GM18508 (cell line): ENCODE results near the gene LMOD3.

ENCODE experiments used
- ATAC-seq: cut with Tn5 transposase; IDR thresholded peaks from one replicate; pipeline ENCODE4 v1.9.1; 2021; ENCODE audit warnings: moderate number of reproducible peaks; ENCODE audit not compliant: insufficient read depth, unreplicated experiment

LMOD3 gene

DNA sequence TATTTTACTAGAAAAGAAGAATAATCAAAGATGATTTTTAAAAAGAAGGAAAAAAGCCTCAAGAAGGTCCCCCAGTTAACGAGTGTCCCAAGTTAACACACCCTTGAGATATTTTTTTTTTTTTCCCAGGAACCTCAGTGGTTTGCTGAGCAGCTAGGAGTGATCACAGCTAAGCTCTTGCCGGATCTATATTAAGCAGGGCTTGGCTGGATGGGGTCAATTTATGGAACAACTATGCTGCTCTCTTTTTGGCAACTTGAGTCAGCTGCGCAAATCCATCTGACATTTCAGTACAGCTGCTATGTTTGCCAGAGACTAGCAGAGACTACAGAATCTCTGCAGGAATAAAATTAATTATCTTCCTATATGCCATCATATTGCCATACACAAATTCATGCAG is at the start of gene LMOD3:
LMOD3 (minus strand) TSS at position 193 of the 400 bp plus-strand sequence. CDS start 209 bp downstream, outside the sequence.
- ATAC-seq = no peak

DNA sequence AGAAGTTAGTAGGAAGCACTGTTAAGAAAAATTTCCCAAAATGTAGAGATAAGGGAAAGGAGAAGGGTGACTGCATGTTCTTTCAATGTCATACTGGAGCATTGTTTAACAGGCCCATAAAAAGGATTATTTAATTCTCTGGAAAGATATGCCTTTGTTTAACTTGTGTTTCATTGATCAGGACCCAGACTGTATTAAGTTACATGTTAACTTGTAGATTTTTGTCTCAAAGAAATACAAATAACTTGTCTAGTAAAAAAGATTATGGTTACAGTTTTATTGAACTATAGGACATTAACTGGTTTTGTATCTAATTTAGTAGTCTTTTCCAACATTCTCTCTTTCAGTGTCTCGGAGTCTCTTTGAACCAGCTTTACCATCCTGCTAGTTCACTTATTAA is 49.7 kb upstream of the LMOD3 start:
- ATAC-seq = no peak

DNA sequence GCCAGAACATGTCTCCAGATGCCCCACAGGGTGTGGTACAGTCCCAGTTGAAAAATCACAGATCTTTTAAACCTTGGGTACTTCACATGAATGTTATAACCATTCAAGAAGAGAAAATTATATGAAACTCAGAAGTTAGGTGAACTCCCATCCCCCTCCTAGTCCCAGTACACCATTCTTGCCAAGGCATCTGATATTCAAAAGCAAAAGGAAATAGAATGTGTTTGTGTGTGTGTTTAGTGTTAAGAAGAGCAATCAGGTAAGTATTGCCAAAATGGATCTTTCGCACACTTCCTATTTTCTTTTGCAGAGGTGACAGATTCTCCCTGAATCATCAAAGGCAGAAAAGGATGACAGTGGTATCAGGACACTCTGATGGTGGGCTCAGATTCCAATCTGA is 44.1 kb upstream of the LMOD3 start:
- no peak for ATAC-seq

DNA sequence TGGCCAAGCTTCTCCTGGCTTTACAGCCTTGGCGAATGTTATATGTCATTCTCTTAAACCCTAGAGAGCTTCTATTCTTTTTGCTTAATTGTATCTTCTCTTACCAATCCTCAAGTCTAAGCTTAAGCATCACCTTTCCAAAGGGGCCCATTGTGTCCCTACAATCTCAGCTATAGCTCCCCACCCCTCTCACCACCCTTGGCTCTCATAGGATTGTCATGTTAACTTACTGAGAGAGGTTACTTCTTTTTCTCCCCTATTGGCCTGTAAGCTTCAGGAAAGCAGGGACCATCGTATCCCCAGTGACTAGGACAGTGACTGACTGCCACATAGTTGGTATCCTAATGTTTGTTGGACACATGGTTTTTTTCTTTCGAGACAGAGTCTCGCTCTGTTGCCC is 43.3 kb upstream of the LMOD3 start:
- no peak for ATAC-seq

DNA sequence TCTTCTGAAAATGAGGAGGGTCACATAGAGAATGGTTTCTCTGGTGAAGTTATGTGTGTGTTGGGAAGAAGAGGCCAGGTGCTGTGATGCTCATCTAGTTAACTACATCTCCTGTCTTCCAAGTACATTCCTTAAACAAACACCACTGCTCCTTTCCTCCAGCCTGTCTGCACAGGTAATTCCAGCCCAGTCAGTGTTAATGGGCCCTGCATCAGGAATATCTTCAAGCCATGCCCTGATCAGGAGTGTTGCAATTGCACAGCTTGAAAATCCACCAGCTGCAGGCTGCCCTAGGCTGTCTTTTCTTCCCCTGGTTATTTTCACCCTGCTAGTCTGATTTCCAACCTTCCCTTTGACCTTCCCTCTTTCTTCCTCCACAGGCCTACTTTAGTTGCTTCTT is 41.9 kb upstream of the LMOD3 start:
- ATAC-seq = no peak

DNA sequence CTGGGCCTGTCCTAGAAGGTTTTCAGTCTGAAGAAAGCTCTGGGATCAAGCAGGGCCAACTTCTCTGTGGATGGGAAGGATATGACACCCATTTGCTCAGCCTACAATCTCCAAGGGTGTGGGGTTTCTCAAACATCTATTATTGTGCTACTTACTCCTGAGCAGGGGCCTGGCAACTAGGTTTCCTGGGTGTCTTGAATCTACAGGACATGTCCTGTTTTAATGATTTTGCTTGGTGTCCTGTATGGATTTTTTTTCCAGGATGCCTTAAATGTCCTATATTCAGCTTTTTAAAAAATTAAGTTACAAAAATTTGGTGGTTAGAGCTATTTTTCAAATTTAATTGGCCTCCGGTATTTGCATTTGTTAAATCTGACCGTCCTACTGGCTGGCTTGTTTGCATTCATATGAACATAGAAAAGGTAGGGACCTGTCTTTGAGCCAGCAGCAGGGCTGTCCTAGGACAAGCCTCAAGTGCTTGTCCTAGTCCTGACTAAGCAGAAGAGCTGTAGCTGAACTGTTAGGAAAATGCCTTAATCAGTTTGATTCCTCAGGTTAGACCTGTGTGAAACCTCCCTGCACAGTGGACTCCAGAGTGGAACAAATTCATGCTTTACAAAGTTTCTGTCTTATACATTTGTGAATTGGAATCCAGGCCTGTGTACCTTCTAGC is 40.0 kb upstream of the LMOD3 start:
- ATAC-seq = no peak

DNA sequence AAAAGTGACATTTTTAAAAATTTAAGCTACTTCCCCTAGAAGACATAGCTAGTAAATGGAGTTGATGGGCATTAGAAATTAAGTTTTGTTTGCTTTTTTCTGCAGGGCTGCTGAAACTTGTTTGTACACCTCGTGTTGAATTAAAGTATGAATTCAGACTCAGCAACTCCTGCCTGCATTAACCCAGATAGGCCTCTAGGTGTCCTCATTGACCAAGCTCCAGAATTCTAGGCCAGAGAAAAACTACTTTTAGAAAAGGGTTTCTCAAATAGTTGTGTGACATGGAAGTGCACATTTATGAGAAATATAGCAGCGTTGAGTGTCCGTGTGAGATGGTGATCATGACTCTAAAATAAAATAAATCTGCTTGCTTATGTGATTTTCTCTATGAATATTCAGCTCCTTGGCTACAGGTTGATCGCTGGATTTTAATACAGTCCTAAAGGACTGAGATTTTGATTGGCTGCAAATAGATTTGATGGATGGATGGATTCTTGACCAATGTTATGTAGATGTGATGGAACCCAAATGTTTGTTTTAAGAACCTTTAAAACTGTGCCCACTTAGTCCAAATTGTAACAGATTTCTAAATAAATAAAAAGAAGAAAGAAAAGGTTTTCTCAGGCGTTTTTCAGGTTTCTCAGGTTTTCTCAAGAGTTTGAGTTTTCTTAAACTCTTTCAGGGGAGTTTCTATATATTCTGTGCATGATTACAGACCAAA is 39.4 kb upstream of the LMOD3 start:
- ATAC-seq = no peak

DNA sequence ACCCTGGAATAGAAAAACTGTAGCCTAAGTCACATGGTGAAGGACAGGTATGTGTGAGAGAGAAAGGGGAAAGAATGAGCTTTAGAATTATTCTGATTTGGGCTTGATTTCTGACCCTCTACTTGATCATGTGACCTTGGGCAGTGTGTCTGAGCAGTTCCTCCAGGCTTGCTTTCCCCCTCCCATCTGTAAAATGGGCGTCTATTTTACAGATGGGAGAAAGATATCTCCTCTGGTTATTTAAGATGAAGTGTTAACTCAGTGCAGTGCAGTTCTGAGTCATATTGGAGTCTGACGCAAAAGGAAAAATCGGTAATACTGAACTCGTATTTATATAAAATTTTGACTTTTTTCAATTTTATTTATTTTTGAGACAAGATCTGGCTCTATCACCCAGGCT is 38.1 kb upstream of the LMOD3 start:
- no peak for ATAC-seq

DNA sequence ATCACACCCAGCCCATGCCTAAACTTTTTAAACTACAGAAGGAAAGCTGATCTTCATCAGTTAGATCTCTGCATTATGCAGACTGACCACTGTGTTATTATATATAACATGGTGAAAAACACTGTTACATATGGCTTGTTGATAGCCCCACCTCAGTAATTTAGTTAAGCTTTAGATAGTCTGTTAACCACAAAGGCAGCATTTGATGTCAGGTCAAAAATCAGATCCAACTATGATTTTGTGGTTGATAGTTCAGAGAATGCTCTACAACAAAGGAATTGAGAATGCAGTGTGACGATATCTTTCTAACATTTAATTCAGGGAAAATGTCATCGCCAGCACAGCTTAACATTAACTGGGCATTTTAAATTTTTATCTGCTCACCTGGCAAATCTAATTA is 37.7 kb upstream of the LMOD3 start:
- no peak for ATAC-seq

DNA sequence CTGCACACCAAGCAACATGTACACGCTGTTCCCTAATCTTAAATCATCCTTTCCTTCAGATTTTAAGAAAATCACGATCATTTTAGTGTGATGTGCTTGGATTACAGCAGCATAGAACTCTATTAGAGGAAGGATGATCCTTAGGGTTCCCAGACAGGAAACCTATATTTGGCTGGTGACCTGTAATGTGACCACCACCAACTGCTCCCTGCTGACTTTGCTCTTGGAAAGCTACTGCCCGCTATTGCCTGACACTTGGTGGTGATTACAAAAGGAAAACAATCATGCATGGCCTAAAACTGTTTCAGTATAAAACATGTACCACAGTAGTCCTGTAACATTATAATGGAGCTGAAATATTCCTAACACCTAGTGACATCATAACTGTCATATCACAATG is 27.2 kb upstream of the LMOD3 start:
- no peak for ATAC-seq

DNA sequence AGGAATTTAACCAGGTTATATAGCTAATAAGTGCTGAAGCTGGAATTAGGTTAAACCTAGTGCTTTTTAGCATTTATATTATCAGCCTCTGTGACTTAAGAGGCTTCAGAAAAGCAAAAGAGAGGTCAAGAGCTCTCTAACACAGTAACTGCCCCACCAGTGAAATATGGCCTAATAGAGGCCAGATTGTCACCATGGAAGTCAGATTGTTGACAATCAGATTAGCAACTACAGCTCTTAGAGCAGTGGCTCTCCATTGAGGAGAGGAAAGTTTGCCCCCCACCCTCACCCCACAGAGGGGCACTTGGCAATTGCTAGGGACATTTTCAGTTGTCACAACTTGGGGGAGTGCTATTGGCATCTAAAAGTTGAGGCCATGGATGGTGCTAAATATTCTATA is 23.3 kb upstream of the LMOD3 start:
- ATAC-seq = no peak

DNA sequence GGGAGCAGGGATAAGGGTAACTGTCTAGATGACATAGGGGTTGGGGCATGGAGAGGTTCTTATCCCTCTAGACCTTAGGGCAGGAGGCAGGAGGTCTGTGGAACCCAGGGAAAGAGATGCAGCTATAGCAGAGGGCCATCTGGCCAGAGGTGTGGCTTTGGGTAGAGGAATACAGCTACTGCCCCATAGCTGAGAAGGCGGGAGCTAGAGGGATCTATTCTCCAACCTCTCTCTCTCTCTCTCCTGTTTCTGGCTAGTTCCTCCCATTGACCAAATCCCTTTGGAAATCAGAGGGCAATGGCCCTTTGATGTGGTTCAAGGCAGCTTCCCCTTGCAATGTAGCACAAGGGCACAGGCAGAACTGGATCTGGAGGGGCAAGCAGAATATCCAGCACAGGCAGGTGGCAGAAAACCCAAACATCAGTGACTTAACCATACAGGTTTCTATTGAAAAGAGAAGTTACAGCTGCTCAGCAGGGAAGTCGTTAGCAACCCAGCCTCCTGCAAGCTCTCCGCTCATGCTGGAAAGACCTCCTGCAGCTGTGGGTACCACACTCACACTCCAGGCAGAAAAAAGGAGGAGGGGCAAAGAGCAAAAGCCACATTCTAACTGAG is 22.3 kb upstream of the LMOD3 start:
- no peak for ATAC-seq

DNA sequence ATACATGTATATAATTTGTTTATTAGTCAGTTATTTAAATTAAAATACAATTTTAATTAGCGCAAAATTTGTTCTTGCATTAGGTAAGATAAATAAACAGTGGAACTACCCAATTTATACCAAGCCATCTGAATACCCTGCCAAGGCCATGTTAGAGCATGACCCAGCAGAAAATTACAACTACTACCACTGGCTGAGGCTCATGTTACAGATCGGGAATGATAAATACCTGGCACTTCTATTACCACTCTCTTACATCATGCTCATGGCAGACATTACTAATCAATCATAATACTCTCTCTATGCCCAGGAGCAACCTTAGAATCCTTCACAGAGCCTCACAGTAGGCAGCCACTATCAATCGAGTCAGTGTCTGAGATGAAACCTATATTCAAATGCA is 21.2 kb upstream of the LMOD3 start:
- no peak for ATAC-seq

DNA sequence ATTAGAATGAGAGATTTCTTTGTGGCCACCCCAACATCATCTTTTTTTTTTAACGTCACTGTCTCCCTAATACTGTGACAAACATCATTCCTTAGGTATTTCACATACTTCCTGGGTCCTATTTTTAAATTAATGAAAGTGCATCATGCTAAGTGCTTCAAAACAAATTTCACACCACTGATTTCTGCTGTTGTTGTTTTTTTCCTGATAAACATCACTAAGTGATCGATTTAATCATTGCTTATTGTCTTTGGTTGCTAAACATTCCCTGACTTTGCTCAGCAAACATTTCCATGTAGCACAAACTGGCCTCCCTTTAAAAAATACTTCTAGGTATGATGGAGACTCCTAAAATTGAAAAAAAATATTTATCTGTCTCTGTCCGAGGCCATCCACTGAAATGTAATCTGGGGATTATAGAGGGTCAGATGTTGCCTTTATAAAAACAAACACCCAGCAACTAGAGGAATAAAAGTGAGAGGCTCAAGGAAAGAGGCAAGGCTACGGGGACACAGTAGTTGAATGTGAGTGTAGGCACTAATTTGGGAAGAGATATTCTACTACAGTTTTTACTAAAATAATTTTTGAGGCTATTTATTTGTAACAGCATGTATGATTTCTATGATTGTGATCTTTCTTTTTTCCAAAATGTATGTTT is 20.5 kb upstream of the LMOD3 start:
- no peak for ATAC-seq

DNA sequence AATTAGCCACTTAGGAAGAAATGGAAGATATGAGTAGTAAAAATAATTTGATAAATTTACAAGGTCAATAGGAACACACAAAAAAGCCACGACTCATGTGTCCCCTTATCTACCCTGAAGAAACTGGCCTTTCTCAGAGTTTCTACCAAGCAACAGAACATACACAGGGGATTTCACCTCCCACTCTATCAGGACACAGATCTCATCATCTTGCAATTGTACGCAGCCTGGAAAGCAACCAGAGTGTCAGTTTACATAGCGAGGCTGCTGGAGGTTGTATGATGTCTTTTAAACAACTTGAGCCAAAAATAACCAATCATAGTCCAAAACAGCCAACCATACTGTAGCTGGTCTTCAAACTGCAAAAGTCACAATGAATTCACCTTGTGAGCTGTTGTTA is 19.7 kb upstream of the LMOD3 start:
- ATAC-seq = no peak

DNA sequence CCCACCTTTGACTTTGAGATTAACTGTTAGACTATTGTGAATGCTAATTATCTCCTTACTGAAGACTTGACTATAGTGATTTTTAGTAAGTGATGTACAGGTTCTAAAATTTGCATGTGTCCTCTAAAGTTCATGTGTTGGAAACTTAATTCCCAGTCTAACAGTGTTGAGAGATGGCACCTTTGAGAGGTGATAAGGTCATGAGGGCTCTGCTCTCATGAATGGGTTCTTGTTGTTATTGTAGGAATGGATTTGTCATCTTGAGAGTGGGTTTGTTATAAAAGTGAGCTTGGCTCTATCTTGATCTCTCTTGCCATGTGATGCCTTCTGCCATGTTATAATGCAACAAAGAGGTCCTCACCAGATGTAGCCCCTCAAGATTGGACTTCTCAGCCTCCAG is 18.9 kb upstream of the LMOD3 start:
- no peak for ATAC-seq

DNA sequence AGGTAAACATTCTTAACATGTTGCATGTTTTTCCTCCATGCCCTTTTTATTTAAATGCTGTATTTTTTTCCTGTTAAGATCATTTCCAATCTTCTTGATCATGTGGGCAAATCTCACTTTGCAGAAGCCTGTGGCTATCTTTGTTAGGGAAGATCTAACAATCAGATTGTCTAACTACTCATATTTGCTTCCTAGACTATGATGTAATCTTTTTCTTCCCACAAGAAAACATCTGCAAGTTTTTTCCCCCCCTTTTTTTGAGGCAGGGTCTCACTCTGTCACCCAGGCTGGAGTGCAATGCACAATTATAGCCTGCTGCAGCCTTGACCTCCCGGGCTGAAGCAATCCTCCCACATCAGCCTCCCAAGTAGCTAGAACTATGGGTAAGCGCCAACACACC is 15.0 kb upstream of the LMOD3 start:
- no peak for ATAC-seq

DNA sequence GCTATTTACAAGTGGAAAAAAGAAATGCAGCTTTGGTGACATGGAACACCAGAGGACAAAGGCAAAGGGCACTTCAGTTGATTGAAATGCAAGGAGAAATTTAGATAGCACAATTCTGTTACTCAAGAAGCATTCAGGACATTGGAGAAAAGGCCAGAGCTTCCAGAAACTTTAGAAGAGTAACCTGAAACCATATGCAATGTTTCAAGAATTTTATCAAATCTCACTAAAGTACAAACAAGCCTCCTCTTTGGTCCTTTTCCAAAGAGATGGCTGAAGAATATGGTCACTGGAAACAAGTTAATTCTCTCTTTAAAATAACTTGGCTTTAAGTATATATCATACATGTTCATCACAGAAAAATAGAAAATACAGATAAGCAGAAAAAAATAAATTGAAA is 14.6 kb upstream of the LMOD3 start:
- no peak for ATAC-seq

DNA sequence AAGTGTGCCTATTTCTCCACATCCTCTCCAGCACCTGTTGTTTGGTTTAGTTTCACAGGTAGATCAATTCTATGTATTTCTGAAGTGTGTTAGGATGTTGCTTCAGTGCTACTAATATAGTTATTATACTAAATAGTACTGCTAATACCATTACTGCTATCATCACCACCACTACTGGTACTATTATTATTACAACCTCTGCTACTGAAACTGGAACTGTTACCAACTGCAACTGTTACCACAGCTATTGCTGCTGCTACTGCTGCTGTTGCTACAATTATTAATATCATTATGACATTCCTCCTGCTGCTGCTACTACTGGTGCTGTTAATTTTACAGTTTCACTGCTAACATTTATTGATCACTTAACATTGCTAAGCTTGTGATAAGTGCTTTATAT is 8.3 kb upstream of the LMOD3 start:
- ATAC-seq = no peak

DNA sequence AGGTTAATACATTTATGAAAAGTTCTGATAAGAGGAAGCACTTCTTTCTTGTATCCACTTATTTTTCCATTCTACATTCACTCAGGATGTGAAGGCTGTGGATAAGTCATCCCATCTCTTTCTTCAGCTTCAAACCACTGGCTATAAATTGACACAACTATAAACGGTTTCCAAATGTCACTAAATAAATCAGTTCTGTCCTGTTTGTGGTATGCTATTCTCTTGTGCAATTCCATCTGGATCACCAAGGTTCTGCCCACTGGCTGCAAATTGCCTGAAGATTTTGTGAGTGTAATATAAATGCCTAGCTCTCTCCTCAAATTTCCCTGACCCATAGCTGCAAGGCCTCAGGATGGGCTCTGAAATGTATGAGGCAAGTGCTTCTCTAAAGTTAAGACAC is 7.1 kb upstream of the LMOD3 start:
- ATAC-seq = no peak

DNA sequence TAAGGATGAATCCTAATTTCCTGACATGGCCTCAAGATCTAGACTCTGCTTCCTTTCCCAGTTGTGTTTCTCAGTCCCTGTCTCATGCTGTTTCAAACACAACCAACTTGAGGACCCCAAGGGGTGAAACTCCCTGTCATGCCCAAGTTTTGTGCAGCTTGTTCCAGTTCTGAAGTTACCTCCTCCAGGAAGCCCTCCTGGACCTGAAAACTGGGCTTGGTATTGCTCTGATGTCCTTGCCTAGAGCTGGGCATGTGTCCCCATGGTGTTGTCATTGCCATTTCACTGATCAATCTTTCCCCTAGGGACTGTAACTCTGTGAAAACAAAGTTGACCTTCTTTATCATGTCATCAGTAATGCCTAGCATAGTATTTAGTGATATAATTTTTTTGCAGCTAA is 6.1 kb upstream of the LMOD3 start:
- no peak for ATAC-seq
